ENCODE data around the gene HERPUD1.
"Not testable (repeated sequence)": the region's sequence is repeated elsewhere in the genome, so short reads cannot be mapped to it uniquely, and the experiment has no call there.

- not testable (repeated sequence) for TF ChIP-seq CTCF, EP300, POLR2A (IDR thresholded peaks at IDR 0.05)
Measured at GRCh38 chr16:56934599-56935145, 2.7 kb downstream of the HERPUD1 start.
